ENCODE results near the gene MYCBPAP. TPM values are rescaled to one million over a fixed set of nuclear protein-coding genes. Genes with fewer than 3 reads are reported as not detected.

MYCBPAP gene
- total RNA-seq, 4 donors from 2014 or later, result 0.64 to 3.7 (median 2.7) TPM; not detected in 1

DNA sequence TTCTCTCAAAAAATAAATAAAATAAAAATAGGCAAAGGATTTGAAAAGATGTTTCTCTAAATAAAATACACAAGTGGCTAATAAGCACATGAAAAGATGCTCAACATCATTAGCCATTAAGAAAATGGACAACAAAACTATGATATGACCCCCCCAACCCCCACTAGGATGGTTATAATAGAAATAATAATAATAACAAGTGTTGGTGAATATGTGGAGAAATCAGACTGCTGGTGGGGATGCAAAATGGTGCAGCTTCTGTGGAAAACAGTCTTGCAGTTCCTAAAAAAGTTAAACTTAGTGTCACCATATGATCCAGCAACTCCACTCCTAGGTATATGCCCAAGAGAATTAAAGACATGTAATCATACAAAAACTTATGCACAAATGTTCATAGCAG is 9.0 kb upstream of the MYCBPAP start:
- intact Hi-C loops (cut with DNase I; ENCODE audit: low total_unique reads), result no loop called here
- H3K27me3 ChIP-seq, result no peaks in the 10 kb centered on the region
- in situ Hi-C loops (cut with MboI; ENCODE audit: low pct_ligation_motif_present in 1 of 4, low pct_unique_long_range_greater_than_20kb in 1 of 4, low sequenced_read_pairs in 3 of 4), result no loop called here
- no peak overlapping the region for H3K27ac ChIP-seq
- no peaks in the 10 kb centered on the region for H3K9me3 ChIP-seq
- no peaks in the 10 kb centered on the region for H3K36me3 ChIP-seq
- no peak overlapping the region for H3K4me3 ChIP-seq
- TF ChIP-seq EP300 (IDR thresholded peaks at IDR 0.05; ENCODE audit: low read depth), result no peak
- no peak for TF ChIP-seq POLR2AphosphoS5 (IDR thresholded peaks at IDR 0.05)
- no peak for TF ChIP-seq POLR2A (IDR thresholded peaks at IDR 0.05)
- TF ChIP-seq, protein P1, sequence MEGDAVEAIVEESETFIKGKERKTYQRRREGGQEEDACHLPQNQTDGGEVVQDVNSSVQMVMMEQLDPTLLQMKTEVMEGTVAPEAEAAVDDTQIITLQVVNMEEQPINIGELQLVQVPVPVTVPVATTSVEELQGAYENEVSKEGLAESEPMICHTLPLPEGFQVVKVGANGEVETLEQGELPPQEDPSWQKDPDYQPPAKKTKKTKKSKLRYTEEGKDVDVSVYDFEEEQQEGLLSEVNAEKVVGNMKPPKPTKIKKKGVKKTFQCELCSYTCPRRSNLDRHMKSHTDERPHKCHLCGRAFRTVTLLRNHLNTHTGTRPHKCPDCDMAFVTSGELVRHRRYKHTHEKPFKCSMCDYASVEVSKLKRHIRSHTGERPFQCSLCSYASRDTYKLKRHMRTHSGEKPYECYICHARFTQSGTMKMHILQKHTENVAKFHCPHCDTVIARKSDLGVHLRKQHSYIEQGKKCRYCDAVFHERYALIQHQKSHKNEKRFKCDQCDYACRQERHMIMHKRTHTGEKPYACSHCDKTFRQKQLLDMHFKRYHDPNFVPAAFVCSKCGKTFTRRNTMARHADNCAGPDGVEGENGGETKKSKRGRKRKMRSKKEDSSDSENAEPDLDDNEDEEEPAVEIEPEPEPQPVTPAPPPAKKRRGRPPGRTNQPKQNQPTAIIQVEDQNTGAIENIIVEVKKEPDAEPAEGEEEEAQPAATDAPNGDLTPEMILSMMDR (IDR thresholded peaks at IDR 0.05), result no peak
- peaks cover 0 to 17% (median 5%) of the 10 kb centered on the region in 4 donors for H3K4me1 ChIP-seq
- DNase-seq, result no peak

DNA sequence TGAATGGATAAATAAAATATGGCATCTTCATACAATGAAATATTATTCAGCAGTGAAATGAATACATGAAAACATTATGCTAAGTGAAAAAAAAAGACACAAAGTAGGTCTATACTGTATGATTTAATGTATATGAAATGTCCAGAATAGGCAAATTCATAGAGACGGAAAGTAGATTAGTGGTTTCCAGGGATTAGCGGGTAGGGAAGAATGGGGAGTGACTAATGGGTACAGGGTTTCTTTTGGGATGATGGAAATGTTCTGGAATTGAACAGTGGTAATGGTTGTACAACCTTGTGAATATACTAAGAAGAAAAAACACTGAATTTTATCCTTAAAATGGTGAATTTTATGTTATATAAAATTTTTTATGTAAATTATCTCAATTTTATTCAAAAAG is 8.5 kb upstream of the MYCBPAP start:
- Histone ChIP-seq H3K27ac (no peak overlapping the region), H3K27me3 (no peaks in the 10 kb centered on the region), H3K36me3 (no peaks in the 10 kb centered on the region), H3K4me1 (peaks cover 0 to 20% (median 5%) of the 10 kb centered on the region in 4 donors), H3K9me3 (no peaks in the 10 kb centered on the region), H3K4me3 (no peak overlapping the region)
- TF ChIP-seq, protein P1 (IDR thresholded peaks at IDR 0.05), result no peak
- TF ChIP-seq EP300 (IDR thresholded peaks at IDR 0.05; ENCODE audit: low read depth) (no peak), POLR2AphosphoS5 (IDR thresholded peaks at IDR 0.05) (no peak), POLR2A (IDR thresholded peaks at IDR 0.05) (no peak)
- no peak for DNase-seq
- in situ Hi-C loops (cut with MboI; ENCODE audit: low pct_ligation_motif_present in 1 of 4, low pct_unique_long_range_greater_than_20kb in 1 of 4, low sequenced_read_pairs in 3 of 4), result no loop called here
- WGBS, 2 donors (ENCODE audit: low coverage in 1 of 2), result 98 to 100% methylated on average over 2 of the region's 2 CpGs
- intact Hi-C loops (cut with DNase I; ENCODE audit: low total_unique reads), result no loop called here

DNA sequence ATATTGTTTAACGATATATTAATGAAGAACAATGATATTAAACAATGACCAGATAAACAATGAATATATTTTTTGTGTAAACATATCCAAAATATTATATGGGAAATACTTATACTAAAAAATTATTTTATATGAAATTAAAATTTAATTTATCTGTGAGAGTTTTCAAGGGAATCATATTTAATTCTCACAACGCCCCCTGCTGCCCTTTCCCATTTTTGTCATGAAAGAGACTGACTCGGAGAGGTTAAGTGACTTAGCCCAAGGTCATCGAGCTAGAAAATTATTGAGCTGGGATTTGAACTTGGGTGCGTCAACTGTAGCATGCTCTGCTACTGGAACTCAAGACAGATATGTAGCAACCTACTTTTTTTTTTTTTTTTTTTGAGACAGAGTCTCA is 7.2 kb upstream of the MYCBPAP start:
- H3K27ac ChIP-seq, result peak overlapping the region in 2 of 4 donors; percentile 22 to 40
- H3K36me3 ChIP-seq, result no peaks in the 10 kb centered on the region
- WGBS, 2 donors (ENCODE audit: low coverage in 1 of 2), result 29 to 37% methylated on average over 5 of the region's 5 CpGs
- no peak overlapping the region for H3K4me3 ChIP-seq
- no peaks in the 10 kb centered on the region for H3K27me3 ChIP-seq
- DNase-seq, result peak; percentile 33
- in situ Hi-C loops (cut with MboI; ENCODE audit: low pct_ligation_motif_present in 1 of 4, low pct_unique_long_range_greater_than_20kb in 1 of 4, low sequenced_read_pairs in 3 of 4) (no loop called here), intact Hi-C loops (cut with DNase I; ENCODE audit: low total_unique reads) (no loop called here)
- H3K9me3 ChIP-seq, result no peaks in the 10 kb centered on the region
- peaks cover 0 to 20% (median 5%) of the 10 kb centered on the region in 4 donors for H3K4me1 ChIP-seq
- TF ChIP-seq POLR2A (IDR thresholded peaks at IDR 0.05), result no peak
- TF ChIP-seq POLR2AphosphoS5 (IDR thresholded peaks at IDR 0.05), result no peak
- no peak for TF ChIP-seq EP300 (IDR thresholded peaks at IDR 0.05; ENCODE audit: low read depth)
- TF ChIP-seq, protein P1 (IDR thresholded peaks at IDR 0.05), result peak in 4 of 5 experiments; percentile 28 to 42 (median 30)

DNA sequence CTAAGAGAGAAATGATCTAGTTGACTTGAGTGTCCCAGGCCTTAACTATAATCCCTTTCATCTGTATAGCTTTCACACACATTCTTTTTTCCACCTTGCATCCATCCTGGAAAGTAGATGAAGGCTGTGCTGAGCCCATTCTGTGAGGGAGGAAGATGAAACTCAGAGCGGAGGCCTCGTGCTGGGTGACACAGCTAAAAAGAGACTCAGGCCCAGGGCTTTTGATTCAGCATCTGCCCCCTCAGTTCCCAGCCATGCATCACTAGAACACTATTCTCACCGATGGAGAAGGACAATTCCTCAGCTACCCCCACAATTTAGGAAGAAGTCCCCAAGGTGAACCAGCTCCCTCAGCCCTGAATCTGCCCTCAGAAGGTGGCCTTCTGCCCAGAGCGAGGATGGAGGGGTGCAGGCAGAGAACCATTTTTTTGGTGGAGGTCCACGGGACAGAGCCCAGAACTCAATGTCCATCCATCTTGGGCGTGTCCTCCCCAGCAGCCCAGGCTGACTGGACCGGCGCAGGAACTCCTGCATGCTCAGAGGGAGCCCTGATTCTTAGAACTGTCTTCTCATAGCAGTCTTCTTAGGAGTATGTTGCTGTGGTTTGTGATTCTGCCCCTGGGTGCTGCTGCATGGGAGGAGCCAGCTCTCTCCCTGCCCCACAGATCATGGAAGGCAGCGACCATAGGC is 5.8 kb upstream of the MYCBPAP start:
- Histone ChIP-seq H3K27ac (peak overlapping the region in 3 of 4 donors; percentile 29 to 46 (median 40)), H3K9me3 (no peaks in the 10 kb centered on the region), H3K36me3 (no peaks in the 10 kb centered on the region), H3K4me3 (no peak overlapping the region), H3K27me3 (no peaks in the 10 kb centered on the region), H3K4me1 (peaks cover 0 to 20% (median 5%) of the 10 kb centered on the region in 4 donors)
- in situ Hi-C loops (cut with MboI; ENCODE audit: low pct_ligation_motif_present in 1 of 4, low pct_unique_long_range_greater_than_20kb in 1 of 4, low sequenced_read_pairs in 3 of 4) (no loop called here), intact Hi-C loops (cut with DNase I; ENCODE audit: low total_unique reads) (no loop called here)
- 80% methylated on average over 9 of the region's 9 CpGs; no CpG with 5 or more reads in 1 of the 2 donors for WGBS, 2 donors (ENCODE audit: low coverage in 1 of 2)
- TF ChIP-seq POLR2AphosphoS5 (IDR thresholded peaks at IDR 0.05) (no peak), POLR2A (IDR thresholded peaks at IDR 0.05) (no peak)
- no peak for DNase-seq

Data from transverse colon (tissue), 4 donors.